ENCODE data around the gene MCEE.
A peak's percentile ranks its signal among the peaks of the same experiment; 100 is the strongest.
"Not testable (repeated sequence)": the region's sequence is repeated elsewhere in the genome, so short reads cannot be mapped to it uniquely, and the experiment has no call there.

MCEE gene

DNA sequence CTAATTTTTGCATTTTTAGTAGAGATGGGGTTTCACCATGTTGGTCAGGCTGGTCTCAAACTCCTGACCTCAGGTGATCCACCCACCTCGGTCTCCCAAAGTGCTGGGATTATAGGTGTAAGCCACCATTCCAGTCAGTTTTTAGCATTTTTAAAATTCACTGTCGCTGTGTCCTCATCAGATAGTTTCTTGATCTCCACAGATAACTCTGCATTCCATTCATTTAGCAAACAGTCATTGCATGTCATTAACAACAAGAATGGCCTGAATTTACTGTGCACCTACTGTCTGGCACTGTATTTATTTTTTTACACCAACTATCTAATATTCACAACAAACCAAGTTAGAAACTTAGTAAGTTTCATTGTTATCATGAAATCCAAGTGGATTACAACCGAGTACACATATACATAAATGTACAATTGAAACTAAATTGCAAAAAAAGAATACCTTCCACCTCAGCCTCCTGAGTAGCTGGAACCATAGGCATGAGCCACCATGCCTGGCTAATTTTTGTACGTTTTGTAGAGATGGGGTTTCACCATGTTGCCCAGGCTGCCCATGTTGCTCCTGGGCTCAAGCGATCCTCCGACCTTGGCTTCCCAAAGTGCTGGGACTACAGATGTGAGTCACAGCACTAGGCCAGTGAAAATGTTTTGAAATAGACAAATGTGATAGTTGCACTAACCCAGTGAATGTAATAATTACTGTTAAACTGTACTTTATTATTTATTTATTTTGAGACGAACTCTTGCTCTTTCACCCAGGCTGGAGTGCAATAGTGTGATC lies 4.3 kb downstream of the MCEE start:
- no peak for DNase-seq

GRCh38 chr2:71122387-71123298 lies 7.4 kb downstream of the MCEE start:
- DNase-seq, result no peak

- DNase-seq, result no peak
Measured at GRCh38 chr2:71121479-71121878, 8.6 kb downstream of the MCEE start.

- no peak for DNase-seq
Measured at GRCh38 chr2:71120195-71120594, 9.8 kb downstream of the MCEE start.

DNA sequence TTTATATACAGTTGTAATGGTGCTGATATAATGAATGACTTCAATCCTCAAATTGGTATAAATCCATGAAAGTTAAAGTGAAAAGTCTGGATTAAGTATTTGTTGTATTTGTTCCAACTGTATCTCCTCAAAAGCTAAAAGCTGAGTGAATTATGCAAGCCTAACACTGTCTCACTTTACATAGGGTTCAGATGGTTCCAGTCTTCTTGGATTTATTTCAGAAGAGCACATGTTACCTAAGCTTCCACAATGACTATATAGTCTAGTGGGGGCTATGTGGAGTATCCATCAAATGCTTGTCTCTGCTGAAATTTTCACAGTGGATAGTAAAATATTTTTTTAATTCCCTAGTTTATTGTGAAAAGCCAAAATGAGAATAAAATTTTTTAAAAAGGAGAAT lies 13.0 kb downstream of the MCEE start:
- DNase-seq, result no peak

DNA sequence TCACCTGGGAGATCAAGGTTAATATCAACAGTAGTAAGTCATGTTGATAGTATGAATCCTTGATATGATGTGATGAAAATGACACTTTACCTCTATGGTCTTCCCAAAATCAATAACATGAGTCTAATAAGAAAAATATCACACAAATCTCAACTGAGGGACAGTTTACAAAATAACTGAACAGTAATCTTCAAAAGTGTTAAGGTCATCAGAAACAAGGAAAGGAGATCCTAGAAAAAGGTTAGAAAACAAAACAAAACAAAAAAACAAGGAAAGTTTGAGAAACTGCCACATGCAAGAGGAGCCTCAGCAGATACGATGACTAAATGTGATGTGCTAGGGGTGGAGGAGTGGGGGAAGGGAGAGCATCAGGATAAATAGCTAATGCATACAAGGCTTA lies 16.2 kb downstream of the MCEE start:
- DNase-seq, result no peak

DNA sequence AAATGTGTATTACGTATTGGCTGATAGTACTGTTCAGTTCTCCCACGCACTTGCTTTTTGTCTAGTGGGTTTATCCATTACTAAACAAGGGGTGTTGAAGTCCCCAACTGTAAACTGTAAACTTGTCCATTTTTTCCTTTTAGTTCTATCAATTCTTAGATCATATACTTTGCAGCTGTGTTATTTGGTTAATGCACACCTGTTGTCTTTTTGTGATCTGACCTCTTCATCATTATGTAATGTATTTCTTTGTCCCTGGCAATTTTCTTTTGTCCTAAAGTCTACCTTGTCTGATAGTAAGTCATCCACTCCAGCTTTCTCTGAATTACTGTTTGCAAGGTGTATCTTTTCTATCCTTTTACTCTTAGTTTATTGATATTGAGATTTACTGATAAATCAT lies 21.9 kb downstream of the MCEE start:
- DNase-seq, result no peak

- DNase-seq, result not testable (repeated sequence)
Measured at GRCh38 chr2:71106463-71106862, 23.6 kb downstream of the MCEE start.

DNA sequence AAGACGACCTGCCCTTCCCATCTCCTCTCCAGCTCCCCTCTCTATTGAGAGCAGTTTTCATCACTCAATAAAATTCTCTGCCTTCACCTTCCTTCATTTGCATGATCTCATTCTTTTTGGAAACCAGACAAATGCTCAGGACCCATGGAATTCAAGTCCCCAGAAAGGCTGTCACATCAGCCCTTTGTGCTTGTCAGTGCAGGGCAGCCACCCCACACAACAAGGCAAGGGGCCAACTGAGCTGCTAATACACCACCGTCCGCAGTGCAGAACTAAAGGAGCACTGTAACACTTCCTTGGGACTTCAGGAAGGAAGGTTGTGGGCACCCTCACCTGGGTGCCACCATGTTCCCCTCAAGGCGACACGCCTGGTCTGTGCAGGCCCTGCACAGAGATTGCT lies 26.2 kb downstream of the MCEE start:
- DNase-seq, result no peak

DNA sequence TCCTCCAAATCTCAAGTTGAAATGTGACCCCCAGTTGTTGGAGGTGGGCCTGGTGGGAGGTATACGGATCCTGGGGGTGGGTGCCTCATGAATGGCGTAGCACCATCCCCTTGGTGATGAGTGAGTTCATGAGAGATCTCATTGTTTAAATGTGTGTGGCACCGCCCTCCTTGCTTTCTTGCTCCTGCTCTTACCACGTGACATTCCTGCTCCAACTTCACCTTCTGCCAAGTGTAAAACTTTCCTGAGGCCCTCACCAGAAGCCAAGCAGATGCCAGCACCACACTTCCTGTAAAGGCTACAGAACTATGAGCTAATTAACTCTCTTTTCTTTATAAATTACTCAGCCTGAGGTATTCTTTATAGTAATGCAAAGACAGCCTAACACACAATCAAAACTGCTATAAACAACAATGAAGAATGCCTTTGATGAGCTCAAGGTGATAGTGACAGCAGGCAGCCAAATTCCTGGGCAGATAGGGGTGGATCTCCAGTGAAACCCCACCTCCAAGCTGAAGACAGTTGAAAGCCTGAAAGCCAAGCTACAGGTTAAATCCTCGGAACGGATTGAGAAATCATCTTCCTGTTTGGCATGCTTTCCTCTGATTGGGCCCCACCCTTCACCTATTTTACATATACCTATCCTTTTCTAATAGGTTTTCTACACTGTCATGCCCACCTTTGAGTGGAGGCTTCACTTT lies 26.9 kb downstream of the MCEE start:
- DNase-seq, result no peak

- peak; percentile 8 for DNase-seq
Measured at GRCh38 chr2:71101656-71102055, 28.4 kb downstream of the MCEE start.

GRCh38 chr2:71100195-71100964 lies 29.6 kb downstream of the MCEE start:
- no peak for DNase-seq

DNA sequence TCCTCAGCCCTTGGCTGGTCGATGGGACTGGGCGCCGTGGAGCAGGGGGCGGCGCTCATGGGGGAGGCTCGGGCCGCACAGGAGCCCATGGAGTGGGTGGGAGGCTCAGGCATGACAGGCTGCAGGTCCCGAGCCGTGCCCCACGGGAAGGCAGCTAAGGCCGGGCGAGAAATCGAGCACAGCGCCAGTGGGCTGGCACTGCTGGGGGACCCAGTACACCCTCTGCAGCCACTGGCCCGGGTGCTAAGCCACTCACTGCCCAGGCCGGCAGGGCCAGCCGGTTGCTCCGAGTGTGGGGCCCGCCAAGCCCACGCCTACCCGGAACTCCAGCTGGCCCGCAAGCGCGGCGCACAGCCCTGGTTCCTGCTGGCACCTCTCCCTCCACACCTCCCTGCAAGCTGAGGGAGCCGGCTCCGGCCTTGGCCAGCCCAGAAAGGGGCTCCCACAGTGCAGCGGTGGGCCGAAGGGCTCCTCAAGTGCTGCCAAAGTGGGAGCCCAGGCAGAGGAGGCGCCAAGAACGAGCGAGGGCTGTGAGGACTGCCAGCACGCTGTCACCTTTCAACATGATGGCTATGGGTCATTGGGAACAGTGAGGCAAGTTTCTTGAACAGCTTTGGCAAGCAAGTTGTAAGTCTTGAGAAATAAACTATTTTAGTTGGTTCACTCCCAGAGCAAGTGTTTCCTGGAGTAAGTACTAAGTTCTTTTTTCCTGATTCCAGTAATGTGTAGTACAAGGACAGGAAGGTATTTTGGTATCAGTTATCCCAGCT lies 37.4 kb downstream of the MCEE start:
- DNase-seq, result not testable (repeated sequence)

- DNase-seq, result not testable (repeated sequence)
Measured at GRCh38 chr2:71091808-71092207, 38.2 kb downstream of the MCEE start.

- DNase-seq, result not testable (repeated sequence)
Measured at GRCh38 chr2:71089475-71089874, 40.6 kb downstream of the MCEE start.

DNA sequence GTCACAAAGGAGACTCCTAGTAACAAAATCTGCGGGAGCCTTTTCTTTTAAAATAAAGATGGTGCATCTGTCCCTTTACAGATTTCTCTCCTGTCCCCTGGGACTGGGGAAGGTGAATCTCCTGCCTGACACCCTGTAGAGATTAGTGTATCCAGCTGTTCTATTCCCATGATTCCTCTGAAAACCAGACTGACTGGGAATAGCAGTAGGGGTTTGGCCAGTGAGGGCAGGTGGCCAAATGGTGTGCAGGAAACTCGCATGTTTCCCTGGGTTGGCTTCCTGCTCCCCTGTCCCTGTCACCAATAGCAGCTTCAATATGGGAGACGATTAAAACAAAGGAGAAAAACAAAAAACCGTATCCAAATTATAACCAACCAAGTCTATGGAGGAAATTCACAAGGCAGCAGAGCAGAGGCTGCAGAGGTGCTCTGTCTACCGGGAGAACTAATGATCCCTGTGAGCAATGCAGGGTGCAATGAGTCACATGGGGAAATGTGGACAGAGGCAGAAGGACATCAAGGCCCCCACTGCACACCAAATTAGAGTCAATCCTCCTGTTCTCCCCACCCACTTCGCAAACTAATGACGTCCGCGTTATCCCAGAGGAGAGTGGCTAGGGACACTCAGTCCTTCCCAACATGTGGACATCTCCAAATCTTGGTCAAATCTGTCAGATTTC lies 44.6 kb downstream of the MCEE start:
- DNase-seq, result not testable (repeated sequence)

- DNase-seq, result not testable (repeated sequence)
Measured at GRCh38 chr2:71083752-71084312, 46.2 kb downstream of the MCEE start.

DNA sequence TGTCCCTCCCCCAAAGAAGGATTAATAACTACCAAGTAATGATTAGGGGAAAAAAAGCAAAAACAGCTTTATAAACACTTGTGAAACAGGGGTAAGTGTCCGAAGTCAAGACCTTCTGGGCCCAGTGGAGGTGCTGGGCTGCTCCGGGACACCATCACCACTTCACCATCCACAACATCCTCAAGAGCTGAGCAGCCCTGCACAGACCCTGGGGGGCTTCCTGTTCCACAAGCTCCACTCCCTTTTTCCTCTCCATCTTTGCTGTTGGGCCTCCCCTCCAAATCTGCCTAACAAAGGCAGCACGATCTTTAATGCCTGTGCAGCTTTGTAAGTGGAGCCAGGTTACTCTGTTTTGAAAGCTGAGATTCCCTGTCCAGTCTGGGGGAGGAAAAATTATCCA lies 46.7 kb downstream of the MCEE start:
- DNase-seq, result not testable (repeated sequence)

GRCh38 chr2:71082402-71083252 lies 47.4 kb downstream of the MCEE start:
- DNase-seq, result no peak

DNA sequence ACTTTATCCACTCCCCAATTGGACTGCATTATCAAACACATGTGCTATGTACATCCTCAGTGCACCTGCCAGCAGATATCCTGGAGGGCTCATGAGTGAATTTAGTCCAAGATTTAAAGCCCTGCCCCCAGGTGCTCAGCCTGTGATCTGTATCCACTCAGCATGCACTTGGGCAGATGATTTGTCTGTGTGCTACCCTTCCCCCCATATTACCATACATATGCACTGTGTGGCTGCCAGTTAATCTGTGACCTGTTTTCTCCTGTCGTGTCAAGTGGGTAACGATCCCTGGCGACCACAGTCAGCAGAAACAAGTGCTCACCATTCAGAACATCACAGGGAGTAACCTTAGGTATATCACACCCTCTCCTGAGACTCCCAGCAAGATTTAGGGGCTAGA lies 51.4 kb downstream of the MCEE start:
- no peak for DNase-seq

All from amniotic stem cell (primary cell).